ENCODE results near the gene TUBGCP6.

The TUBGCP6 gene

GRCh38 chr22:50178471-50178864 lies 66.4 kb downstream of the TUBGCP6 start:
- Histone ChIP-seq H3K4me1 (ENCODE audit: control insufficient read depth in 1 of 2, insufficient read depth in 2 of 2, low read length in 2 of 2) (peaks cover 0 to under 1% of the 10 kb centered on the region in 2 donors), H3K27ac (ENCODE audit: low read length) (no peak overlapping the region), H3K27me3 (ENCODE audit: low read depth, low read length) (peaks cover 12% of the 10 kb centered on the region)

GRCh38 chr22:50177537-50178470 lies 67.0 kb downstream of the TUBGCP6 start:
- H3K9me3 ChIP-seq (ENCODE audit: control insufficient read depth in 1 of 2, low read length in 2 of 2) = no peaks in the 10 kb centered on the region
- H3K4me3 ChIP-seq (ENCODE audit: low read depth in 1 of 2, low read length in 2 of 2) = no peak overlapping the region
- no peaks in the 10 kb centered on the region for H3K36me3 ChIP-seq (ENCODE audit: control insufficient read depth in 1 of 2, insufficient read depth in 2 of 2, low read length in 2 of 2)
- no peaks in the 10 kb centered on the region for H3K4me1 ChIP-seq (ENCODE audit: control insufficient read depth in 1 of 2, insufficient read depth in 2 of 2, low read length in 2 of 2)
- no peak overlapping the region for H3K27ac ChIP-seq (ENCODE audit: low read length)
- peaks cover 12% of the 10 kb centered on the region for H3K27me3 ChIP-seq (ENCODE audit: low read depth, low read length)

More at GRCh38 chr22:50178471-50178864, 66.4 kb downstream of the TUBGCP6 start:
- no peaks in the 10 kb centered on the region for H3K36me3 ChIP-seq (ENCODE audit: control insufficient read depth in 1 of 2, insufficient read depth in 2 of 2, low read length in 2 of 2)
- H3K9me3 ChIP-seq (ENCODE audit: control insufficient read depth in 1 of 2, low read length in 2 of 2) = no peaks in the 10 kb centered on the region
- H3K4me3 ChIP-seq (ENCODE audit: low read depth in 1 of 2, low read length in 2 of 2) = no peak overlapping the region

- Histone ChIP-seq H3K4me1 (ENCODE audit: control insufficient read depth in 1 of 2, insufficient read depth in 2 of 2, low read length in 2 of 2) (peaks cover 0 to 3% of the 10 kb centered on the region in 2 donors), H3K9me3 (ENCODE audit: control insufficient read depth in 1 of 2, low read length in 2 of 2) (no peaks in the 10 kb centered on the region), H3K36me3 (ENCODE audit: control insufficient read depth in 1 of 2, insufficient read depth in 2 of 2, low read length in 2 of 2) (no peaks in the 10 kb centered on the region), H3K4me3 (ENCODE audit: low read depth in 1 of 2, low read length in 2 of 2) (no peak overlapping the region), H3K27ac (ENCODE audit: low read length) (no peak overlapping the region), H3K27me3 (ENCODE audit: low read depth, low read length) (peaks cover 12% of the 10 kb centered on the region)
Observed at GRCh38 chr22:50176850-50177536, 67.8 kb downstream of the TUBGCP6 start.

- Histone ChIP-seq H3K4me3 (ENCODE audit: low read depth in 1 of 2, low read length in 2 of 2) (no peak overlapping the region), H3K27ac (ENCODE audit: low read length) (no peak overlapping the region), H3K9me3 (ENCODE audit: control insufficient read depth in 1 of 2, low read length in 2 of 2) (no peaks in the 10 kb centered on the region), H3K36me3 (ENCODE audit: control insufficient read depth in 1 of 2, insufficient read depth in 2 of 2, low read length in 2 of 2) (no peaks in the 10 kb centered on the region), H3K27me3 (ENCODE audit: low read depth, low read length) (peaks cover 17% of the 10 kb centered on the region), H3K4me1 (ENCODE audit: control insufficient read depth in 1 of 2, insufficient read depth in 2 of 2, low read length in 2 of 2) (peaks cover 0 to 6% of the 10 kb centered on the region in 2 donors)
Observed at GRCh38 chr22:50175921-50176849, 68.6 kb downstream of the TUBGCP6 start.

- Histone ChIP-seq H3K4me3 (ENCODE audit: low read depth in 1 of 2, low read length in 2 of 2) (no peak overlapping the region), H3K4me1 (ENCODE audit: control insufficient read depth in 1 of 2, insufficient read depth in 2 of 2, low read length in 2 of 2) (peaks cover 0 to 12% of the 10 kb centered on the region in 2 donors), H3K9me3 (ENCODE audit: control insufficient read depth in 1 of 2, low read length in 2 of 2) (no peaks in the 10 kb centered on the region), H3K27ac (ENCODE audit: low read length) (no peak overlapping the region), H3K27me3 (ENCODE audit: low read depth, low read length) (peaks cover 17% of the 10 kb centered on the region), H3K36me3 (ENCODE audit: control insufficient read depth in 1 of 2, insufficient read depth in 2 of 2, low read length in 2 of 2) (no peaks in the 10 kb centered on the region)
Observed at GRCh38 chr22:50175191-50175461, 69.7 kb downstream of the TUBGCP6 start.

GRCh38 chr22:50174382-50175190 lies 70.2 kb downstream of the TUBGCP6 start:
- Histone ChIP-seq H3K36me3 (ENCODE audit: control insufficient read depth in 1 of 2, insufficient read depth in 2 of 2, low read length in 2 of 2) (no peaks in the 10 kb centered on the region), H3K27ac (ENCODE audit: low read length) (no peak overlapping the region), H3K27me3 (ENCODE audit: low read depth, low read length) (peaks cover 16% of the 10 kb centered on the region), H3K9me3 (ENCODE audit: control insufficient read depth in 1 of 2, low read length in 2 of 2) (no peaks in the 10 kb centered on the region), H3K4me1 (ENCODE audit: control insufficient read depth in 1 of 2, insufficient read depth in 2 of 2, low read length in 2 of 2) (peaks cover 0 to 12% of the 10 kb centered on the region in 2 donors), H3K4me3 (ENCODE audit: low read depth in 1 of 2, low read length in 2 of 2) (no peak overlapping the region)

- H3K36me3 ChIP-seq (ENCODE audit: control insufficient read depth in 1 of 2, insufficient read depth in 2 of 2, low read length in 2 of 2) = no peaks in the 10 kb centered on the region
- peaks cover 13% of the 10 kb centered on the region for H3K27me3 ChIP-seq (ENCODE audit: low read depth, low read length)
- no peak overlapping the region for H3K4me3 ChIP-seq (ENCODE audit: low read depth in 1 of 2, low read length in 2 of 2)
Observed at GRCh38 chr22:50173983-50174355, 70.9 kb downstream of the TUBGCP6 start.

GRCh38 chr22:50173311-50173982 lies 71.4 kb downstream of the TUBGCP6 start:
- Histone ChIP-seq H3K9me3 (ENCODE audit: control insufficient read depth in 1 of 2, low read length in 2 of 2) (no peaks in the 10 kb centered on the region), H3K4me1 (ENCODE audit: control insufficient read depth in 1 of 2, insufficient read depth in 2 of 2, low read length in 2 of 2) (peaks cover 0 to 12% of the 10 kb centered on the region in 2 donors), H3K36me3 (ENCODE audit: control insufficient read depth in 1 of 2, insufficient read depth in 2 of 2, low read length in 2 of 2) (no peaks in the 10 kb centered on the region), H3K27me3 (ENCODE audit: low read depth, low read length) (peaks cover 14% of the 10 kb centered on the region), H3K4me3 (ENCODE audit: low read depth in 1 of 2, low read length in 2 of 2) (no peak overlapping the region), H3K27ac (ENCODE audit: low read length) (no peak overlapping the region)

More at GRCh38 chr22:50173983-50174355, 70.9 kb downstream of the TUBGCP6 start:
- Histone ChIP-seq H3K9me3 (ENCODE audit: control insufficient read depth in 1 of 2, low read length in 2 of 2) (no peaks in the 10 kb centered on the region), H3K27ac (ENCODE audit: low read length) (no peak overlapping the region), H3K4me1 (ENCODE audit: control insufficient read depth in 1 of 2, insufficient read depth in 2 of 2, low read length in 2 of 2) (peaks cover 0 to 12% of the 10 kb centered on the region in 2 donors)

GRCh38 chr22:50171965-50172421 lies 72.8 kb downstream of the TUBGCP6 start:
- Histone ChIP-seq H3K36me3 (ENCODE audit: control insufficient read depth in 1 of 2, insufficient read depth in 2 of 2, low read length in 2 of 2) (no peaks in the 10 kb centered on the region), H3K27ac (ENCODE audit: low read length) (no peak overlapping the region), H3K9me3 (ENCODE audit: control insufficient read depth in 1 of 2, low read length in 2 of 2) (no peaks in the 10 kb centered on the region), H3K4me1 (ENCODE audit: control insufficient read depth in 1 of 2, insufficient read depth in 2 of 2, low read length in 2 of 2) (peaks cover 0 to 12% of the 10 kb centered on the region in 2 donors), H3K4me3 (ENCODE audit: low read depth in 1 of 2, low read length in 2 of 2) (no peak overlapping the region), H3K27me3 (ENCODE audit: low read depth, low read length) (peaks cover 11% of the 10 kb centered on the region)

All from muscle layer of duodenum (tissue), 2 donors.